ENCODE measurements around the gene HS6ST3.

DNA sequence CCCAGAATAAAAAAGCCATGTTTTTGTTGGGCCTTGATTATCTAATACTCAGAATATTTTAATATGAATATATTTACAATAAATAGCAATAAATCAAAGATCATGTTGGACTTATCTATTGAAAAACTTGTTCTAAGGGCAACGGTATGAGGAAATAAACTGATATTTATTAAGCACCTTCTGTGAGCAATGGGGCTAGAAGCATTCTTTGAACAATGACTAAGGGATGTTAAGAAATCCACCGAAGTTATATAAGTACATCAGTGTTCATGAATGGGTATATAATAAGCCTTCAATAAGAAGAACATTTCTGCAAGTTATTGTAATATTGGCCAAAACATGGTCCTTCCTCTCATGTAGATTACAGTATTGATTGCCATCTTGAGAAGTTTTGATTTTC is 682.5 kb downstream of the HS6ST3 start:
- TF ChIP-seq, protein P1, sequence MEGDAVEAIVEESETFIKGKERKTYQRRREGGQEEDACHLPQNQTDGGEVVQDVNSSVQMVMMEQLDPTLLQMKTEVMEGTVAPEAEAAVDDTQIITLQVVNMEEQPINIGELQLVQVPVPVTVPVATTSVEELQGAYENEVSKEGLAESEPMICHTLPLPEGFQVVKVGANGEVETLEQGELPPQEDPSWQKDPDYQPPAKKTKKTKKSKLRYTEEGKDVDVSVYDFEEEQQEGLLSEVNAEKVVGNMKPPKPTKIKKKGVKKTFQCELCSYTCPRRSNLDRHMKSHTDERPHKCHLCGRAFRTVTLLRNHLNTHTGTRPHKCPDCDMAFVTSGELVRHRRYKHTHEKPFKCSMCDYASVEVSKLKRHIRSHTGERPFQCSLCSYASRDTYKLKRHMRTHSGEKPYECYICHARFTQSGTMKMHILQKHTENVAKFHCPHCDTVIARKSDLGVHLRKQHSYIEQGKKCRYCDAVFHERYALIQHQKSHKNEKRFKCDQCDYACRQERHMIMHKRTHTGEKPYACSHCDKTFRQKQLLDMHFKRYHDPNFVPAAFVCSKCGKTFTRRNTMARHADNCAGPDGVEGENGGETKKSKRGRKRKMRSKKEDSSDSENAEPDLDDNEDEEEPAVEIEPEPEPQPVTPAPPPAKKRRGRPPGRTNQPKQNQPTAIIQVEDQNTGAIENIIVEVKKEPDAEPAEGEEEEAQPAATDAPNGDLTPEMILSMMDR (IDR thresholded peaks at IDR 0.05; ENCODE audit: low read length) = no peak
- no peak for TF ChIP-seq EZH2 (IDR thresholded peaks at IDR 0.05; ENCODE audit: borderline replicate concordance, low read length)

Data from OCI-LY1 (cell line).